GOT3 (cell line): ENCODE measurements around the gene NMUR1.

Experiments
- DNase-seq: peaks from one replicate; lab custom pipeline; 2025; ENCODE audit warnings: mixed read lengths; lab: John Stamatoyannopoulos, UW

NMUR1 gene

GRCh38 chr2:231483398-231484329, 46.6 kb downstream of the NMUR1 start:
- DNase-seq: no peak

GRCh38 chr2:231482806-231483391, 47.3 kb downstream of the NMUR1 start:
- no peak for DNase-seq

GRCh38 chr2:231480781-231481180, 49.5 kb downstream of the NMUR1 start:
- no peak for DNase-seq

GRCh38 chr2:231479455-231479854, 50.8 kb downstream of the NMUR1 start:
- DNase-seq: no peak

GRCh38 chr2:231476920-231477319, 53.3 kb downstream of the NMUR1 start:
- no peak for DNase-seq

- DNase-seq: no peak
Observed at GRCh38 chr2:231475965-231476364, 54.3 kb downstream of the NMUR1 start.
